ENCODE measurements around the gene EXOC3L1. TPM values are rescaled to one million over a fixed set of nuclear protein-coding genes. Genes with fewer than 3 reads are reported as not detected.

EXOC3L1 gene
- total RNA-seq, 4 donors from 2014 or later, result 0.29 to 5.1 (median 1.8) TPM

GRCh38 chr16:67164599-67165061, 25.3 kb downstream of the EXOC3L1 start, which contains the start of gene HSF4:
Gene HSF4 (plus strand): TSS chr16:67164745. CDS start chr16:67164812, 67 bp downstream.
- no peaks in the 10 kb centered on the region for H3K27me3 ChIP-seq

DNA sequence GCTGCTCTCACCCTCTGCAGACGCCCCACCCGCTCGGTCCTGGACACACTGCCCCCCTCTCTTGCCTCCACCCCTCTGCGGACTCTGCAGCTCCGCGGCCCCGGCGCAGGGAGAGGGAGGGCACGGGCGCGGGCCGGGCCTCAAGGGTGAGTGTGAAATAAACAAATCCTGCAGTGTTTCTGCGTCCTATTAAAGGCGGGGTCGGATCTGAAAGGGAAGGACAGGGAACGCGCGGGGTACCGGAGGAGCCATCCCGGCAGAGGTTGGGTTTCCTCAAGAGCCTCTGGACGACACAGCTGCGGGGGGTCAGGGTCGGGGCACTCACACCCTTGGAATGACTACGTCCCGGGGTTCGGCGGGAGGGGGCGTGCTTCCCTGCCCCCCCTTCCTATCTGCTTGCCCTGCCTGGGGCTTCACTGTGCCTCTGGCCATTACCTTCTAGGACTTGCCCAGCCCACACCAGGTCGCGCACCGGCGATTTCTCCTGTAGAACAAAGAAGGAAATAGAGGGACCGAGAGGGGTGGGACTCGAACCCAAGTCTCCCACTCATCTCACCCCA, 25.9 kb downstream of the EXOC3L1 start:
- intact Hi-C loops (cut with DNase I; ENCODE audit: low total_unique reads), result no loop called here
- Histone ChIP-seq H3K27me3 (no peaks in the 10 kb centered on the region), H3K4me3 (peak overlapping the region; percentile 28 to 32), H3K9me3 (no peaks in the 10 kb centered on the region), H3K36me3 (no peaks in the 10 kb centered on the region), H3K4me1 (peaks cover 0 to 28% of the 10 kb centered on the region in 2 donors), H3K27ac (peak overlapping the region; percentile 1 to 48)
- no peak for DNase-seq
- no peak for TF ChIP-seq POLR2A (IDR thresholded peaks at IDR 0.05)
- TF ChIP-seq, protein P1, sequence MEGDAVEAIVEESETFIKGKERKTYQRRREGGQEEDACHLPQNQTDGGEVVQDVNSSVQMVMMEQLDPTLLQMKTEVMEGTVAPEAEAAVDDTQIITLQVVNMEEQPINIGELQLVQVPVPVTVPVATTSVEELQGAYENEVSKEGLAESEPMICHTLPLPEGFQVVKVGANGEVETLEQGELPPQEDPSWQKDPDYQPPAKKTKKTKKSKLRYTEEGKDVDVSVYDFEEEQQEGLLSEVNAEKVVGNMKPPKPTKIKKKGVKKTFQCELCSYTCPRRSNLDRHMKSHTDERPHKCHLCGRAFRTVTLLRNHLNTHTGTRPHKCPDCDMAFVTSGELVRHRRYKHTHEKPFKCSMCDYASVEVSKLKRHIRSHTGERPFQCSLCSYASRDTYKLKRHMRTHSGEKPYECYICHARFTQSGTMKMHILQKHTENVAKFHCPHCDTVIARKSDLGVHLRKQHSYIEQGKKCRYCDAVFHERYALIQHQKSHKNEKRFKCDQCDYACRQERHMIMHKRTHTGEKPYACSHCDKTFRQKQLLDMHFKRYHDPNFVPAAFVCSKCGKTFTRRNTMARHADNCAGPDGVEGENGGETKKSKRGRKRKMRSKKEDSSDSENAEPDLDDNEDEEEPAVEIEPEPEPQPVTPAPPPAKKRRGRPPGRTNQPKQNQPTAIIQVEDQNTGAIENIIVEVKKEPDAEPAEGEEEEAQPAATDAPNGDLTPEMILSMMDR (IDR thresholded peaks at IDR 0.05), result no peak

More at GRCh38 chr16:67164599-67165061, 25.3 kb downstream of the EXOC3L1 start, which contains the start of gene HSF4:
- TF ChIP-seq, protein P1 (IDR thresholded peaks at IDR 0.05), result no peak
- peak in 1 of 2 donors; percentile 12 for TF ChIP-seq POLR2A (IDR thresholded peaks at IDR 0.05)
- H3K27ac ChIP-seq, result peak within 1 kb of the TSS; percentile 47 to 48
- intact Hi-C loops (cut with DNase I; ENCODE audit: low total_unique reads), result no loop called here
- no peaks in the 10 kb centered on the region for H3K36me3 ChIP-seq
- H3K4me3 ChIP-seq, result peak within 1 kb of the TSS; percentile 28 to 32
- H3K4me1 ChIP-seq, result peaks cover 0 to 32% of the 10 kb centered on the region in 2 donors
- H3K9me3 ChIP-seq, result no peaks in the 10 kb centered on the region
- peak in 1 of 2 donors; percentile 67 for DNase-seq

DNA sequence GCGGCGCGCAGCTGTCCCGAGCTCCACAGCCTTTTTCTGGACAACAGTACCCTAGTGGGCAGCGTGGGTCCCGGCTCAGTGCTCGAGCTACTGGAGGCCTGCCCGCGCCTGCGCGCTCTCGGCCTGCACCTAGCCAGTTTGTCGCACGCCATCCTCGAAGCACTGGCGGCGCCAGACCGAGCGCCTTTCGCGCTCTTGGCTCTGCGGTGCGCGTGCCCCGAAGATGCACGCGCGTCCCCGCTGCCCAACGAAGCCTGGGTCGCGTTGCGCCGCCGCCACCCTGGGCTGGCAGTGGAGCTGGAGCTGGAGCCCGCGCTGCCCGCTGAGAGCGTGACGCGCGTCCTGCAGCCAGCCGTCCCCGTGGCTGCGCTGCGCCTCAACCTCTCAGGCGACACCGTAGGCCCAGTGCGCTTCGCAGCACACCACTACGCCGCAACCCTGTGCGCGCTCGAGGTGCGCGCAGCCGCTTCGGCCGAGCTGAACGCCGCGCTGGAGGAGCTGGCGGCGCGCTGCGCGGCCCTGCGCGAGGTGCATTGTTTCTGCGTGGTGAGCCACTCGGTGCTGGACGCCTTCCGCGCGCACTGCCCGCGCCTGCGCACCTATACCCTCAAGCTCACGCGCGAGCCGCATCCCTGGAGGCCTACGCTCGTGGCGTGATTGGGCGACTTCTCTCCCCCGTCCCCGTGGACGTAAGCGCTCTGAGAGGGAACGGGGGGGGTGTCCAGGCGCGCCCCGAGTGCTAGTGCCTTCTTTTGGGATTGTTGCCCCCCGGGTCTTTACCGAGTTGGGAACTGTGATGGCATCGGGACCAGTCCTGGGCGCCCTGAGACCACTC, 26.6 kb downstream of the EXOC3L1 start:
- intact Hi-C loops (cut with DNase I; ENCODE audit: low total_unique reads), result no loop called here
- peak in 1 of 2 donors; percentile 39 for TF ChIP-seq POLR2A (IDR thresholded peaks at IDR 0.05)
- TF ChIP-seq, protein P1 (IDR thresholded peaks at IDR 0.05), result no peak
- no peaks in the 10 kb centered on the region for H3K27me3 ChIP-seq
- peak overlapping the region; percentile 28 to 32 for H3K4me3 ChIP-seq
- H3K9me3 ChIP-seq, result no peaks in the 10 kb centered on the region
- no peak for DNase-seq
- H3K4me1 ChIP-seq, result peaks cover 0 to 32% of the 10 kb centered on the region in 2 donors
- peak overlapping the region; percentile 1 to 48 for H3K27ac ChIP-seq
- H3K36me3 ChIP-seq, result no peaks in the 10 kb centered on the region

DNA sequence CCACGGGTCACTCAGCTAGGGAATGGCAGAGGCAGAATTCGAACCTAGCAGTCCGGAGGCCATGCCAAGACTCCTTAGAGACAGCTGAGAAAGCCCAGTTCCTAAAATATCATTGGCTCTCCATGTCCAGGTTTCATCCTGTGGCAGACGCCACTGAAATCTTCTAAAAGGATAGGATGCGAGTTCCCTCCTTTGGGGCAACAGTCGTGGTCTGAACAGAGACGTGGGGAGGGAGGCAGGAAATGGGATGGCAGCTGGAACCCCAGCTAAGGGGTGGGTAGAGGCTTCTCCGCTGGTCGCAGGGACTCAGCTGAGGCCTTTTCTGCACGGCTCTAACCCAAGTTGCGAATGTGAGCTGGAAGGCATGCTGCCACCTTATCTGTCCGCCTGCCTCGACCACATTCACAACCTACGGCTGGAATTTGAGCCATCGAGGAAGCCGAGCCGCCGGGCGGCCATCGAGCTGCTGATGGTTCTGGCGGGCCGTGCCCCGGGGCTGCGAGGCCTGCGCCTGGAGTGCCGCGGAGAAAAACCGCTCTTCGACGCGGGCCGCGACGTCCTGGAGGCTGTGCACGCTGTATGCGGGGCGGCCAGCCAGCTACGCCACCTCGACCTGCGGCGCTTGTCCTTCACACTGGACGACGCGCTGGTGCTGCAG, 27.3 kb downstream of the EXOC3L1 start:
- peaks cover 0 to 32% of the 10 kb centered on the region in 2 donors for H3K4me1 ChIP-seq
- H3K9me3 ChIP-seq, result no peaks in the 10 kb centered on the region
- no peak overlapping the region for H3K27ac ChIP-seq

More for the DNA sequence above, 27.3 kb downstream of the EXOC3L1 start:
- DNase-seq, result no peak
- no peak for TF ChIP-seq POLR2A (IDR thresholded peaks at IDR 0.05)
- TF ChIP-seq, protein P1 (IDR thresholded peaks at IDR 0.05), result no peak
- no peak overlapping the region for H3K4me3 ChIP-seq
- no peaks in the 10 kb centered on the region for H3K36me3 ChIP-seq
- no peaks in the 10 kb centered on the region for H3K27me3 ChIP-seq
- intact Hi-C loops (cut with DNase I; ENCODE audit: low total_unique reads), result no loop called here
